ENCODE results near the gene SETDB1.

The SETDB1 gene

DNA sequence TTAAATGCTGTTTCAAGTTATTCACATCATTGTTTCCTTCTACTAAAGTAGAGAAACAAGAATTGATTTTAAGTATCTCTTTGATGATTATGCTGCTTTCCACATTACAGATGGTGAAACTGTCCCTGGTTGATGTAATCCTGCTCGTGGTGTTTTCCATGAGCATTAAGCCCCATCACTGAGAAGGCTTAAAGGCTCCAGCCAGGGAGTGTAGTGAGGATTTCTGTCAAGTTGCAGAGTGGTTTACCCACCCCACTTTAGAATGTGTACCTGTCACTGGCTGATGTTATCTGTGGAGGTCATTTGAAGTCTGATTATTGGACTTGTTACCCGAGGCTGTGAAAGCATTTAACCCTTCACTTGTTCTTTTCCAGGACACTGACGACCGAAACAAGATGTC, 35.6 kb downstream of the SETDB1 start:
- Mint-ChIP-seq H3K4me1 (peaks cover 10% of the 10 kb centered on the region), H3K27me3 (no peaks in the 10 kb centered on the region), H3K27ac (peak overlapping the region; percentile 51), H3K36me3 (peaks cover 65% of the 10 kb centered on the region), H3K9me3 (no peaks in the 10 kb centered on the region), H3K4me3 (no peak overlapping the region)
- CTCF ChIA-PET = interaction anchor here (0.6 to 2.6 kb wide), 2 partner anchors 33 to 422 kb away, joined by 3 to 6 read pairs; no protein-coding TSS in a partner anchor
- no peak for DNase-seq

DNA sequence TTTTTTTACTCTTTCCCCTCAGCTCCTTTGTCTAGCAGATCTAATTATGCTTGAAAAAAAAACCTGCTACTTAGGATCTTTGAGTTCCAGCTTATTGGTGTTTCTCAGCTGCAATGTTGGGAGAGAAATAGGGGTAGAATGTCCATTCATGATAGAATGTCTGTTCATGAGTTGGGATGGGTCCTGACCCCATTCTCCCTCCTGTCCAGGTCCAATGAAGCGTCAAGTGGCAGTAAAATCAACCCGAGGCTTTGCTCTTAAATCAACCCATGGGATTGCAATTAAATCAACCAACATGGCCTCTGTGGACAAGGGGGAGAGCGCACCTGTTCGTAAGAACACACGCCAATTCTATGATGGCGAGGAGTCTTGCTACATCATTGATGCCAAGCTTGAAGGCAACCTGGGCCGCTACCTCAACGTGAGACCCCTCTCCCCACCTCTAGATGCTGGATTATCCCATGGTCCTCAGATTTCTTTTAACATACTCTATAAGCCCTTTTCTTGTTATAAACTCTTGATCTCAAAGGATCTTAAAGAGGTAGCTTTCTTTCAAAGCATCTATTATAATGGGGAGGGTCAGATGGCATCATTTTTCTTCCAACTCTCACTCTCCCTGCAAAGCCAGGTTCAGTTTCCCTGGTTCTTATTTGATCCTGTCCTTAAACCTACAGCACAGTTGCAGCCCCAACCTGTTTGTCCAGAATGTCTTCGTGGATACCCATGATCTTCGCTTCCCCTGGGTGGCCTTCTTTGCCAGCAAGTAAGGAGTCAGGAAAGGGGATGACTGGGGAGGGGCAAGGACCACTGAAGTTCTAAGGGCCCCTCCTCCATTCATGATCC, 37.4 kb downstream of the SETDB1 start:
- peaks cover 78% of the 10 kb centered on the region for H3K36me3 Mint-ChIP-seq
- H3K4me1 Mint-ChIP-seq = peaks cover 10% of the 10 kb centered on the region
- CTCF ChIA-PET = interaction anchor here (1.7 to 2.6 kb wide), 2 partner anchors 15 to 31 kb away, joined by 4 to 6 read pairs; no protein-coding TSS in a partner anchor
- DNase-seq = no peak
- no peak overlapping the region for H3K4me3 Mint-ChIP-seq
- H3K9me3 Mint-ChIP-seq = no peaks in the 10 kb centered on the region
- peak overlapping the region; percentile 25 for H3K27ac Mint-ChIP-seq
- no peaks in the 10 kb centered on the region for H3K27me3 Mint-ChIP-seq

DNA sequence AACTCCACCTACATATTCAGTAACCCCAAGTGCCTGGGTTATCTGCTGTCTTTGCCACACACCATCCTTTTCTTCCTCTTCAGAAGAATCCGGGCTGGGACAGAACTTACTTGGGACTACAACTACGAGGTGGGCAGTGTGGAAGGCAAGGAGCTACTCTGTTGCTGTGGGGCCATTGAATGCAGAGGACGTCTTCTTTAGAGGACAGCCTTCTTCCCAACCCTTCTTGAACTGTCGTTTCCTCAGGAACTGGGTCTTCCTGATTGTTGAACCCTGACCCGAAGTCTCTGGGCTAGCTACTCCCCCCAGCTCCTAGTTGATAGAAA, 38.0 kb downstream of the SETDB1 start:
- no peak overlapping the region for H3K4me3 Mint-ChIP-seq
- CTCF ChIA-PET = interaction anchor here (1.2 to 2.6 kb wide), 2 partner anchors 16 to 31 kb away, joined by 3 to 6 read pairs; no protein-coding TSS in a partner anchor
- no peak for DNase-seq
- no peaks in the 10 kb centered on the region for H3K27me3 Mint-ChIP-seq
- H3K36me3 Mint-ChIP-seq = peaks cover 81% of the 10 kb centered on the region
- H3K4me1 Mint-ChIP-seq = peaks cover 13% of the 10 kb centered on the region
- H3K9me3 Mint-ChIP-seq = no peaks in the 10 kb centered on the region
- H3K27ac Mint-ChIP-seq = peak overlapping the region; percentile 25

DNA sequence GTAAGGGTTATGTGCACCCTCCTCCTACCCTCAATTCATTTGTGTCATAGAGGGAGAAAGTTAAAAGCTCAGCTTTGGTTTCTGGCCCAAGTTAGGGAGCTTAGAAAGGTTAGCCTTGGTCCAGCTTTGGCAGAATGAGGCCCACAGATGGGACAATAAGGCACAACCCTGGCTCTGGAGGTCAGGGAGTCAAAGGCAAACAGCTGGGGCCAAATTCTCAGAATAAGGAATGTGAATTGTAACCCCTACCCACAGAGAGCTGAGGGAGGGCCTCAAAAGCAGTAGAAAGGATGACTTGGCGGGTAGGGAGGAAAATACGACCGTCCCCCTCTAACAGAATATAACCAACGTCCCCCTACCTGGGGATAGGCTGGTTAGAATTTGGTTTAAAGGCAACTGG, 39.4 kb downstream of the SETDB1 start:
- H3K36me3 Mint-ChIP-seq = peaks cover 68% of the 10 kb centered on the region
- H3K4me3 Mint-ChIP-seq = no peak overlapping the region
- H3K4me1 Mint-ChIP-seq = peaks cover 18% of the 10 kb centered on the region
- no peak for DNase-seq
- no peaks in the 10 kb centered on the region for H3K9me3 Mint-ChIP-seq
- no peaks in the 10 kb centered on the region for H3K27me3 Mint-ChIP-seq
- CTCF ChIA-PET = no interaction called here
- no peak overlapping the region for H3K27ac Mint-ChIP-seq

DNA sequence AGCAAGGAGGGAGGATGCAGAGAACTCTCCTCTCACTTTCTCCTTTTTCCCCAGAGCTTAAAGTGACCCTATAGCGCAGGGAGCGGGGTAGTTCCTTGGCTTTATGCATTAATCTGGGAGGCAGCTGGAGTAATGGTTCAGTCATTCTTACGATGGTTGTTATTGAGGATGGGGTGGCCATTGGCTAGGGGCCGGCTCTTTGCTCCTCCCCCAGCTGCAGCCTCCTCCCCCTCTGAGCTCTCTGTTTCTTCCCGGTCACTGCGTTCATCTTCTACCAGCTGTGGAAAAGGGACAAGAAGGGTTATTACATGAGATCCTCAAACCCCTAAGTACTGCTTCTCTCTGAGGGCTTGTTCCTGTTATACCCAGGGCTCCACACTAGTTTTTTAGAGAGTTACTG, 39.8 kb downstream of the SETDB1 start:
- Mint-ChIP-seq H3K27me3 (no peaks in the 10 kb centered on the region), H3K9me3 (no peaks in the 10 kb centered on the region), H3K4me3 (no peak overlapping the region), H3K27ac (no peak overlapping the region), H3K4me1 (peaks cover 22% of the 10 kb centered on the region), H3K36me3 (peaks cover 67% of the 10 kb centered on the region)
- DNase-seq = no peak
- CTCF ChIA-PET = no interaction called here

DNA sequence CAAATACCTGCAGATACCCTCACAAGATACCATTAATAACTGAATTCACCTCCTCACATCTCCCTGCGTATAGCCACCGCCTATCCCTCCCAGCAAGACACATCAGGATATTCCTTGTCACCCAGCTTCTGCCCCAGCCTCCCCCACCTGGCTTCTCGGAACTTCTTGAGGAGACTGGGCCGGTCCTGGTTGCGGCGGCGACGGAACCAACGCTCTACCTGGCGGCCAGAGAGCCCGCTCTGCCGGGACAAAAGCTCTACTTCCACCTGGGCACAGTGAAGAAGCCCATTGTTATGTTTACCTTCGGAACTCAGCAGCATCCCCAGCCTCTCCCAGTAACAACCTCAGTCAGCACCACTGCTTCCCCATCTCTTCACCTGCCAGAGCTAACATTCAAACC, 41.8 kb downstream of the SETDB1 start:
- Mint-ChIP-seq H3K27me3 (no peaks in the 10 kb centered on the region), H3K9me3 (no peaks in the 10 kb centered on the region), H3K4me3 (no peak overlapping the region), H3K36me3 (peaks cover 65% of the 10 kb centered on the region), H3K4me1 (peaks cover 36% of the 10 kb centered on the region), H3K27ac (no peak overlapping the region)
- CTCF ChIA-PET = no interaction called here
- no peak for DNase-seq

DNA sequence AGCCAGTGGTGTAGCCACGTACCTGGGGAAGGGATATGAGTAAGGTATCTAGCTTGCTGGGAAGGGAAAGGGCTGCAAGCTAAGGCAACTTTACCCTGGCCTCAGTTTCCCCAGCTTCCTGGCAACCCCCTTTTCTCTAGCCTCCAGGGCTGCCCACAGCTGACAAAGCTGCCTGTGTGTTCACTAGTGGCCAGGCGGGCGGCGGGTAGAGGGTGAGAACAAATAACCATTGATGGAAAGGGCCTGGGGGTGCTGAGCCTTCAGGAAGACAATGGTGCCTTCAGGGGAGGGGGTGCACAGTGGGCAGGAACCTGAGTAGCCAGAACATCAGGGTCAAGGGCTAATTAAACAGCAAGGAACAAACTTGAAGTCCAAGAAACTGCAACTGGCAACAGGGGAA, 42.3 kb downstream of the SETDB1 start:
- Mint-ChIP-seq H3K4me1 (peaks cover 36% of the 10 kb centered on the region), H3K27ac (no peak overlapping the region), H3K4me3 (no peak overlapping the region), H3K36me3 (peaks cover 62% of the 10 kb centered on the region), H3K9me3 (no peaks in the 10 kb centered on the region), H3K27me3 (no peaks in the 10 kb centered on the region)
- DNase-seq = no peak
- CTCF ChIA-PET = no interaction called here

DNA sequence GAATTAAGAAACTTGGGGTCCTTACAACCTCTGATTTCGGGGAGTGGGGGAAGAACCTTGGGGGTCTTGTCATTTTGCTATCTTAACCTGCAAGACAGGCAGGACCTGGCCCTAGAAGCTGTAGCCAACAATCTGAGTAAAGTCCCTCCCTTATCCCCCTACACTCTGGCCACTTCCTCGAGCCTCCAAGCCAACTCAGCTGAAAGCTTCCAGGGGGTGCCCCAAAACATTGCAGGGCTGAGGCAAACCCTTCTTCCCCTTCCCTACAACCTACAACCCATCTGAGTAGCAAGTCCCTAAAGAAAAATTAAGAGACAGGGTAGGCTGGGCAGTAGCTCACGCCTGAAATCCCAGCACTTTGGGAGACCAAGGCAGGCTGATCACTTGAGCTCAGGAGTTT, 43.5 kb downstream of the SETDB1 start:
- peak overlapping the region; percentile 29 for H3K27ac Mint-ChIP-seq
- H3K27me3 Mint-ChIP-seq = no peaks in the 10 kb centered on the region
- H3K36me3 Mint-ChIP-seq = peaks cover 53% of the 10 kb centered on the region
- no peaks in the 10 kb centered on the region for H3K9me3 Mint-ChIP-seq
- H3K4me3 Mint-ChIP-seq = no peak overlapping the region
- DNase-seq = no peak
- peaks cover 38% of the 10 kb centered on the region for H3K4me1 Mint-ChIP-seq
- CTCF ChIA-PET = interaction anchor here (1.5 kb wide), 1 partner anchor 26 kb away, joined by 5 read pairs; no protein-coding TSS in a partner anchor

DNA sequence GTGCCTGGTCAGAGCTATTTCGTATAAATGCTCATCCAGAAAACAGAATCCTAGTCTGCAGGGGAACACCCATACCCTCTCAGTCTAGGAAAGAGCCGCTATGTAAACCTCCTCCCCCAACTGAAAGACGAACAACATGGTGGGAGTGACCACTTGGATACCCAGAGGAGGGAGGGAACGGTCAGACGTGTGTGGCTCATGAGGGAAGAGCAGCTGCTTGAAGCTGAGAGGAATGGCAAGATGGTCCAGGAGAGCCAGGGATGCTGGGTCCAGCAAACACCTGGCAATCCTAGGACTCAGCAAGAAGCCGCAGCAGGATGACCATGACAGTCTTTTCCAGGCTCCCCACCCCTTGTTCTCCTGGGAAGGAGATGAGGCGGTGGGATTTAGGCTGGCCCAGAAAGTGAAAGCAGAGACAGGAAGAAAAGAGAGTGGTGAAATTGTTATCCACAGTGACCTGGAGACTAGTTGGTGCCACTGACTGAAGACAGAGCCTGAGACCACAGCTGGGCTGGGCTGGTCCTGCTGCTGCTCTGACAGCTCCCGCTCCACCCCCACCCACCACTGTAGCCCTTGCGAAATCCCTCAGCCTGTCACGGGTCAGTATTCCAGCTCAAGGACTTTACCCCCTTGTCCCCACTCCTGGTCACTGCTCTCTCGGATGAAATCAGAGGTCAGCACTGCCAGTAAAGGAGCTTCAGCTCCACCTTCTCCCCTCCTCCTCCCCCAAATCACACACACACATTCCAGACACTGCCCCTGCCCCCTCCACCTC, 44.8 kb downstream of the SETDB1 start:
- Mint-ChIP-seq H3K27me3 (no peaks in the 10 kb centered on the region), H3K27ac (peak overlapping the region; percentile 65), H3K4me1 (peaks cover 45% of the 10 kb centered on the region), H3K4me3 (peak overlapping the region; percentile 43), H3K9me3 (no peaks in the 10 kb centered on the region), H3K36me3 (peaks cover 44% of the 10 kb centered on the region)
- CTCF ChIA-PET = interaction anchor here (1.5 kb wide), 1 partner anchor 25 kb away, joined by 5 read pairs; no protein-coding TSS in a partner anchor
- DNase-seq = no peak

DNA sequence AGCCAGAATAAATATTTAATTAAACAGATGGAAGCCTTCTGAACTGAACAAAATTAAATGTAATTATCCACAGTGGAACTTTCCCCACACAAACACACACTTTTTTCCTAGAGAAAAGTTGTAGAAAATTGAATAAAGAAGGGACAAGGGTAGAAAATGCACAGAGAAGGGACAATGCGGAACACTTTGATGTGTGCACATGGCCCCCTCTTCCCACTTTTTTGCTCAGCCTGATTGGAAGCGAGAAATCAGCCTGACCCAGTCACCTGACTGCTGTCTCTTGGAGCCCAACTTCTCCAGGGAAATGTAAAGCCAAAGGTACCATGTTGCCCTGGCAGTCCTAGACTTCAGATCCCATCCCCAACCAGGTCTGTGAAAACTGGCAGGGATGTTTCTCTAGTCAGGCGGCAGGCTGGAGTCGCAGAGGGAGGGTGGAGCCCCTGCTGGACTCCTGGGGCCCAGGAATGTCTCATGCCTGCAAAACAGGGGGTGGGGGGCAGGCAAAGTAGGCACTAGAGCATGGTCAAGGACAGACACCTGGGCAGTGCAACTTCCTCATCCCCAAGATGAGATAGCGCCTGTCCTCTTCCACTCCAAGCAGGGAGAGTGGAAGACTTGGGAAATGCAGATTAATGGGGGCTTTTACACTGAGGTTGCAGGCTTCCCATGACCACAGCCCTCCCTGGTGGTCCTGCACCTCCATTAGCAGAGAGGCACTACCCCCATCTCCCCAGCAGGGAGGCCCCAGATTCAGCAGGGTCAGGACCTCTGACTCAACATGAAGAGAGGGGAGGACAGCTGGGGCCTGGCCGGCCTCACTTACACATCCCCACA, 45.6 kb downstream of the SETDB1 start:
- H3K4me1 Mint-ChIP-seq = peaks cover 53% of the 10 kb centered on the region
- DNase-seq = no peak
- peak overlapping the region; percentile 90 for H3K4me3 Mint-ChIP-seq
- H3K9me3 Mint-ChIP-seq = no peaks in the 10 kb centered on the region
- CTCF ChIA-PET = no interaction called here
- H3K27ac Mint-ChIP-seq = peak overlapping the region; percentile 86
- H3K27me3 Mint-ChIP-seq = peaks cover 7% of the 10 kb centered on the region
- H3K36me3 Mint-ChIP-seq = peaks cover 36% of the 10 kb centered on the region

DNA sequence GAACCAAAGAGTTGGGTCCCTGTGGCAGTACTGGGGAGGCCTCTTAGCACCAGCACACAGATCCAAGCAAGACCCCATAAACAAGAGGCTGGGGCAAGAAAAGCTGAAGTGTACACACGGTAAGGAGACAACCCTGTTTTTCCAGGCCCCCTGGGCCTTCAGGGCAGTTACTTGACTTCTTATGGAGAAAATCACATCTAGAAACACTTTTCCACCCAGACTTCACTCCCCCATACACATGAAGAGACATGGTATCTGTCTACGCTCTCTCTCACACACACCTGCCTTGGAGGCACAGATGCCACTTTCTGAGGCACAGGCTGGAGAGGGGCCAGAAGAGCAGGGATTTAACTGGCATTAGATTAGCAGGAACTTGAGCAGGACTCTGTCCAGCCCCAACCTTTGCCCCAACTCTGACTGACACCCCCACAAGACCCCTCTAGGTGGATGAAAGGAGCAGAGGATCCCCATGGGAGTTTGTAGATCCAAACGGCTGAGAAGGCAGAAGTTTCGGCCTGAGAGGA, 46.3 kb downstream of the SETDB1 start:
- H3K9me3 Mint-ChIP-seq = no peaks in the 10 kb centered on the region
- H3K27me3 Mint-ChIP-seq = peaks cover 9% of the 10 kb centered on the region
- H3K4me1 Mint-ChIP-seq = peaks cover 60% of the 10 kb centered on the region
- peak overlapping the region; percentile 90 for H3K4me3 Mint-ChIP-seq
- CTCF ChIA-PET = interaction anchor here (1.5 kb wide), 1 partner anchor 184 kb away, joined by 3 read pairs; the partner anchor contains the start of gene TNFAIP8L2
- DNase-seq = no peak
- peaks cover 31% of the 10 kb centered on the region for H3K36me3 Mint-ChIP-seq
- H3K27ac Mint-ChIP-seq = peak overlapping the region; percentile 86

DNA sequence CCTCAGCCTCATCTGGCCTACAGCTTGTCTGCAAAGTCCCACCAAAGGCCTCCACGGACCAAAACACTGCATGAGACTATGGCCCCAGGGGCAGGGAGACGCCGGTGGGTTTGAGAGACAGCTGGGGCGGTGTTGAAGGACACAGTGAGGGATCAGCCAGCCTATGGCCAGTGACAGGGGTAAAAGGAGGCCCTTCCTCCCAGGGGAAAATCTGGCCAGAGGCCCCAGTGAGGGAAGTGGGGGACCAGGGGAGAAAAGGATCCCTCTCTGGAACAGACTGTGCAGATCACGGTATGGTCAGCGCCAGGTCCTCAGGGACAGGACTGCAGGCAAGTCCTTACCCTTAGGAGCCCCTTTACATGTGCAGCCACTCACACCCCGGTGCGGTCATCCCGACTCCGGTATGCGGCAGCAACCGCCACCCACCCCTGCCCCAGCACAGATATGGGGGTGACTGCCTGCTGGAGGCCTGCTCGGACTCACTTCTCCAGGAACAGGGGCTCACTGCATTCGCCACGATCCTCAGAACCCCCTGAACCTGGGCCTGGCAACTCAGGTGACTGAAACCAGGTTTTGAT, 47.2 kb downstream of the SETDB1 start:
- peaks cover 9% of the 10 kb centered on the region for H3K27me3 Mint-ChIP-seq
- peak overlapping the region; percentile 90 for H3K4me3 Mint-ChIP-seq
- peaks cover 22% of the 10 kb centered on the region for H3K36me3 Mint-ChIP-seq
- H3K27ac Mint-ChIP-seq = peak overlapping the region; percentile 86
- no peaks in the 10 kb centered on the region for H3K9me3 Mint-ChIP-seq
- H3K4me1 Mint-ChIP-seq = peaks cover 65% of the 10 kb centered on the region
- CTCF ChIA-PET = interaction anchor here (0.7 to 1.5 kb wide), 6 partner anchors 11 to 344 kb away, joined by 3 to 6 read pairs (median 3); partner anchors contain the start of genes ENSA and TNFAIP8L2
- no peak for DNase-seq

DNA sequence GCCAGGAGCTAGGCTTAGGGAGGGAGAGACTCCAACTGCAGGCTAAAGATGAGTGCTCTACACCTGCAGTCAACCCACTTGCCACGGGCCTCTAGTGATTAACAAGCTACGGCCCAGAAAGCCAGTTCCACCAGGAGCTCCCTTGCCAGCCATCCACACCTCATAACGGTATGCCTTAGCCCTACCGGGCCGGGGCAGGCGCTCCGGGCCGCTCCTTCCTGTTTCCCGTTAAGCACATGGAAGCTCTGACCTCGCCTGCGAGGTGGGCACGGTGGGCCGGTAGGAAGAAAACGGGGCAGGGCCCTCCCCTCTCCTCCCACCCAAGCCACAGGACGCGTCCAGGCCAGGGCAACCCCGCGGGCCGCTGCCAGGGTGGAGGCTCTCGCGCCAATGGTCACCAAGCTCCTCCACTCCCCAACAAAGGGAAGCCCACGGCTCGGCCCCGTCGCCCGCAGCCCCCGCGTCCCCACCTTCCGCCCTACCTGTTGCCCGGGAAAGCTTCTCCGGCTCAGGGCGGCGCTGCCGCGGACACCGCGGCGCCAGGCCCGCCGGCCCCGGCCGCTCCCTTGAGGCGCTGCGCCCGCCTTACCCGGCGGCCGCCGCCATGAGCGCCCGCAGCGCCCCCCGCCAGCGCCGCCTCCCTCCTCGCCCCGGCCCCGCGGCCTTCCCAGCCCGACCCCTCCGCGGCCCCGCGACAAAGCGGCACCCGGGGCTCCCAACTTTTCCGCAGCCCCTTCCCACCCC, 47.8 kb downstream of the SETDB1 start:
- H3K4me3 Mint-ChIP-seq = peak overlapping the region; percentile 90
- CTCF ChIA-PET = interaction anchor here (0.7 to 1.5 kb wide), 6 partner anchors 11 to 345 kb away, joined by 3 to 6 read pairs (median 3); partner anchors contain the start of genes ENSA and TNFAIP8L2
- peaks cover 9% of the 10 kb centered on the region for H3K27me3 Mint-ChIP-seq
- H3K27ac Mint-ChIP-seq = peak overlapping the region; percentile 86
- DNase-seq = peak; percentile 61
- H3K36me3 Mint-ChIP-seq = peaks cover 16% of the 10 kb centered on the region
- H3K9me3 Mint-ChIP-seq = no peaks in the 10 kb centered on the region
- H3K4me1 Mint-ChIP-seq = peaks cover 69% of the 10 kb centered on the region
